CD4-positive, CD25-positive, alpha-beta regulatory T cell (primary cell): ENCODE measurements around the gene EDC3. TPM values are rescaled to one million over a fixed set of nuclear protein-coding genes. Genes with fewer than 3 reads are reported as not detected.

Experiments
- ATAC-seq, 2 donors: fragments of 150-1000 bp; cut with Tn5 transposase; one replicate each; pipeline ENCODE4 v1.10.0; 2021; ENCODE audit warnings: low read depth in 2 of 2, moderate number of reproducible peaks in 2 of 2, moderate library complexity in 1 of 2
- DNase-seq, 3 donors: peaks; one replicate each; pipeline versions ENCODE4 v3.0.0 to v3.0.0-alpha.2; 2012 to 2022; ENCODE audit warnings: mixed read lengths in 1 of 3
- H3K27ac ChIP-seq: one replicate; pipeline ENCODE4 v1.7.0; 2013; ENCODE audit warnings: mild to moderate bottlenecking, low read length; ENCODE audit not compliant: insufficient read depth, poor library complexity, severe bottlenecking
- H3K27me3 ChIP-seq: one replicate; pipeline ENCODE4 v1.7.0; 2013; ENCODE audit warnings: low read length; ENCODE audit not compliant: control insufficient read depth, insufficient read depth
- H3K36me3 ChIP-seq: one replicate; pipeline ENCODE4 v1.7.0; 2013; ENCODE audit warnings: mild to moderate bottlenecking, low read length, moderate library complexity; ENCODE audit not compliant: control insufficient read depth, insufficient read depth
- H3K4me1 ChIP-seq: 2 replicates; pipeline ENCODE4 v1.7.0; 2013; ENCODE audit warnings: mild to moderate bottlenecking, low read length; ENCODE audit not compliant: insufficient read depth, control insufficient read depth, poor library complexity, severe bottlenecking
- H3K4me3 ChIP-seq: one replicate; pipeline ENCODE4 v1.7.0; 2013; ENCODE audit warnings: low read depth, mild to moderate bottlenecking, low read length, moderate library complexity
- H3K9me3 ChIP-seq, 2 experiments: 1 replicate in 1 of 2; 2 replicates in 1 of 2; pipeline ENCODE4 v1.7.0; 2013; ENCODE audit warnings: low read length in 2 of 2, mild to moderate bottlenecking in 1 of 2, moderate library complexity in 1 of 2; ENCODE audit not compliant: control insufficient read depth in 2 of 2
- H3K27ac Mint-ChIP-seq, 3 donors: one replicate each; pipeline ENCODE4 v1.8.0; 2020 to 2022; ENCODE audit warnings: mild to moderate bottlenecking in 3 of 3, mixed read lengths in 3 of 3, moderate library complexity in 2 of 3
- H3K27me3 Mint-ChIP-seq: one replicate; pipeline ENCODE4 v1.8.0; 2022; ENCODE audit warnings: mild to moderate bottlenecking, mixed read lengths
- H3K36me3 Mint-ChIP-seq: one replicate; pipeline ENCODE4 v1.8.0; 2020; ENCODE audit warnings: mixed read lengths
- H3K4me1 Mint-ChIP-seq, 4 donors: one replicate each; pipeline ENCODE4 v1.8.0; 2020 to 2022; ENCODE audit warnings: mixed read lengths in 4 of 4, mild to moderate bottlenecking in 1 of 4
- H3K4me3 Mint-ChIP-seq, 4 donors: one replicate each; pipeline ENCODE4 v1.8.0; 2020 to 2022; ENCODE audit warnings: mild to moderate bottlenecking in 4 of 4, mixed read lengths in 4 of 4, moderate library complexity in 3 of 4
- H3K9me3 Mint-ChIP-seq, 7 donors: one replicate each; pipeline ENCODE4 v1.8.0; 2020 to 2022; ENCODE audit warnings: mixed read lengths in 7 of 7, mild to moderate bottlenecking in 3 of 7, moderate library complexity in 2 of 7
- polyA plus RNA-seq, 4 donors: library from polyadenylated mRNA; unstranded; fragments of 300-500 nt; fragmentation: Illumina TruSeq; gene quantifications; one replicate each; pipeline ENCODE4 v1.2.3, GENCODE V29; 2021
- total RNA-seq: library from RNA; stranded (reverse); gene quantifications from one replicate; pipeline ENCODE4 v1.2.3, GENCODE V29; 2022

The EDC3 gene
- total and polyA plus RNA-seq, 5 donors from 2014 or later = 22.2 to 30.2 (median 25.9) TPM

GRCh38 chr15:74674161-74674560 is 21.7 kb downstream of the EDC3 start:
- Histone ChIP-seq H3K27me3 (no peaks in the 10 kb centered on the region), H3K9me3 (no peaks in the 10 kb centered on the region), H3K27ac (no peak overlapping the region), H3K4me3 (no peak overlapping the region), H3K36me3 (peaks cover 30% of the 10 kb centered on the region), H3K4me1 (no peaks in the 10 kb centered on the region)
- Mint-ChIP-seq H3K4me3 (no peak overlapping the region), H3K4me1 (peaks cover 8 to 12% (median 10%) of the 10 kb centered on the region in 4 donors), H3K36me3 (peaks cover 25% of the 10 kb centered on the region), H3K27me3 (no peaks in the 10 kb centered on the region), H3K27ac (peak overlapping the region in 2 of 3 donors; percentile 27 to 40), H3K9me3 (no peaks in the 10 kb centered on the region)
- DNase-seq = no peak
- ATAC-seq = no peak

GRCh38 chr15:74669627-74670026 is 26.2 kb downstream of the EDC3 start:
- ATAC-seq (no peak), DNase-seq (no peak)
- no peak overlapping the region for H3K27ac ChIP-seq
- H3K36me3 ChIP-seq = peaks cover 41% of the 10 kb centered on the region
- H3K4me1 Mint-ChIP-seq = peaks cover 5 to 19% (median 10%) of the 10 kb centered on the region in 4 donors
- no peak overlapping the region for H3K4me3 Mint-ChIP-seq
- H3K9me3 ChIP-seq = no peaks in the 10 kb centered on the region
- peaks cover 40% of the 10 kb centered on the region for H3K36me3 Mint-ChIP-seq
- H3K4me3 ChIP-seq = no peak overlapping the region
- no peaks in the 10 kb centered on the region for H3K4me1 ChIP-seq
- no peak overlapping the region for H3K27ac Mint-ChIP-seq
- no peaks in the 10 kb centered on the region for H3K27me3 Mint-ChIP-seq
- no peaks in the 10 kb centered on the region for H3K9me3 Mint-ChIP-seq
- no peaks in the 10 kb centered on the region for H3K27me3 ChIP-seq

- no peaks in the 10 kb centered on the region for H3K9me3 ChIP-seq
- no peak for ATAC-seq
- H3K36me3 Mint-ChIP-seq = peaks cover 32% of the 10 kb centered on the region
- peaks cover 3 to 23% (median 15%) of the 10 kb centered on the region in 4 donors for H3K4me1 Mint-ChIP-seq
- H3K9me3 Mint-ChIP-seq = no peaks in the 10 kb centered on the region
- H3K4me3 ChIP-seq = no peak overlapping the region
- no peak overlapping the region for H3K27ac ChIP-seq
- no peaks in the 10 kb centered on the region for H3K27me3 Mint-ChIP-seq
- H3K4me3 Mint-ChIP-seq = no peak overlapping the region
- H3K27ac Mint-ChIP-seq = peak overlapping the region in 1 of 3 donors; percentile 2
- DNase-seq = no peak
- no peaks in the 10 kb centered on the region for H3K4me1 ChIP-seq
- H3K36me3 ChIP-seq = peaks cover 34% of the 10 kb centered on the region
- no peaks in the 10 kb centered on the region for H3K27me3 ChIP-seq
Measured at GRCh38 chr15:74667975-74668374, 27.8 kb downstream of the EDC3 start.

- H3K9me3 ChIP-seq = no peaks in the 10 kb centered on the region
- Mint-ChIP-seq H3K27me3 (no peaks in the 10 kb centered on the region), H3K36me3 (peaks cover 18% of the 10 kb centered on the region), H3K4me1 (peaks cover 9 to 31% (median 19%) of the 10 kb centered on the region in 4 donors), H3K4me3 (peak overlapping the region in 1 of 4 donors; percentile 22), H3K9me3 (no peaks in the 10 kb centered on the region), H3K27ac (peak overlapping the region in 2 of 3 donors; percentile 38 to 44)
- ATAC-seq (no peak), DNase-seq (no peak)
- peaks cover 17% of the 10 kb centered on the region for H3K36me3 ChIP-seq
- H3K27me3 ChIP-seq = no peaks in the 10 kb centered on the region
- no peaks in the 10 kb centered on the region for H3K4me1 ChIP-seq
- H3K4me3 ChIP-seq = no peak overlapping the region
- H3K27ac ChIP-seq = no peak overlapping the region
Measured at GRCh38 chr15:74664670-74665069, 31.2 kb downstream of the EDC3 start.

GRCh38 chr15:74664028-74664616 is 31.7 kb downstream of the EDC3 start:
- peaks cover 14% of the 10 kb centered on the region for H3K36me3 ChIP-seq
- Mint-ChIP-seq H3K27ac (peak overlapping the region in 1 of 3 donors; percentile 38), H3K27me3 (no peaks in the 10 kb centered on the region), H3K4me3 (no peak overlapping the region), H3K36me3 (peaks cover 18% of the 10 kb centered on the region), H3K4me1 (peaks cover 9 to 31% (median 19%) of the 10 kb centered on the region in 4 donors), H3K9me3 (no peaks in the 10 kb centered on the region)
- DNase-seq (no peak), ATAC-seq (no peak)
- no peak overlapping the region for H3K4me3 ChIP-seq
- no peak overlapping the region for H3K27ac ChIP-seq
- no peaks in the 10 kb centered on the region for H3K4me1 ChIP-seq
- H3K27me3 ChIP-seq = no peaks in the 10 kb centered on the region
- H3K9me3 ChIP-seq = no peaks in the 10 kb centered on the region

- H3K4me3 Mint-ChIP-seq = no peak overlapping the region
- no peak for ATAC-seq
- Histone ChIP-seq H3K9me3 (no peaks in the 10 kb centered on the region), H3K4me1 (no peaks in the 10 kb centered on the region), H3K4me3 (no peak overlapping the region), H3K27me3 (no peaks in the 10 kb centered on the region), H3K36me3 (peaks cover 14% of the 10 kb centered on the region), H3K27ac (no peak overlapping the region)
- H3K27ac Mint-ChIP-seq = peak overlapping the region in 1 of 3 donors; percentile 5
- H3K4me1 Mint-ChIP-seq = peaks cover 9 to 30% (median 19%) of the 10 kb centered on the region in 4 donors
- no peaks in the 10 kb centered on the region for H3K27me3 Mint-ChIP-seq
- H3K9me3 Mint-ChIP-seq = no peaks in the 10 kb centered on the region
- no peak for DNase-seq
- H3K36me3 Mint-ChIP-seq = peaks cover 14% of the 10 kb centered on the region
Measured at GRCh38 chr15:74663303-74664027, 32.4 kb downstream of the EDC3 start.

GRCh38 chr15:74662064-74662860 is 33.6 kb downstream of the EDC3 start:
- Mint-ChIP-seq H3K9me3 (no peaks in the 10 kb centered on the region), H3K36me3 (peaks cover 5% of the 10 kb centered on the region), H3K4me1 (peaks cover 9 to 36% (median 22%) of the 10 kb centered on the region in 4 donors), H3K27ac (no peak overlapping the region), H3K27me3 (no peaks in the 10 kb centered on the region), H3K4me3 (no peak overlapping the region)
- no peak for ATAC-seq
- Histone ChIP-seq H3K27ac (no peak overlapping the region), H3K27me3 (no peaks in the 10 kb centered on the region), H3K4me3 (no peak overlapping the region), H3K4me1 (no peaks in the 10 kb centered on the region), H3K36me3 (peaks cover 5% of the 10 kb centered on the region), H3K9me3 (no peaks in the 10 kb centered on the region)
- no peak for DNase-seq
